ENCODE measurements around the gene KIF3A.
A peak's percentile ranks its signal among the peaks of the same experiment; 100 is the strongest.

Gene KIF3A

DNA sequence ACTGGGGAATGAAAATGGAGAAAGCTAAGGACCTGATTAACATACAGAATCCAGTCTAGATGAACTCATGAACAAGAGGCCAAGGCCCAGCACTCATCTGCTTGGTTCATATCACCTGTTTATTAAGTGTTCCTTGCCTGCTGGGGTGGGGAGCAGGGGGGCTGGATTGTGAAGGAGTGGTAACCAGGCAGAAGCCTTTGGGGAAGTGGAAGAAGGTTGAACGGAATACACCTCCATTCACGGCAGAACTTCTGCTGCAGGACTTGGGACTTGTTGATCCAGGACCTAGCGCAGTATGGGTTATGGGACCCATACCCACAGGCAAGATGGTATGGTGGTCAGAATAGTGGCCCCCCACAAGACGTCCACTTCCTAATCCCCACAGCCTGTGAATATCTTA, 48.5 kb upstream of the KIF3A start:
- TF ChIP-seq ZNF585B (tag by site-specific recombination; IDR thresholded peaks at IDR 0.05) (no peak), ZNF548 (tag by site-specific recombination; IDR thresholded peaks at IDR 0.05) (no peak), SCRT2 (tag by site-specific recombination; IDR thresholded peaks at IDR 0.05) (peak; percentile 53; the same call in 1 of the 2 replicates)
- no peak overlapping the region for H3K27ac ChIP-seq (ENCODE audit: extremely low read depth, low read depth, low read length)
- H3K36me3 ChIP-seq (ENCODE audit: control insufficient read depth in 2 of 2, insufficient read depth in 1 of 2, low read length in 2 of 2), result no peaks in the 10 kb centered on the region
- no peaks in the 10 kb centered on the region for H3K9me3 ChIP-seq (ENCODE audit: control insufficient read depth, insufficient read depth, low read depth, low read length)
- H3K4me3 ChIP-seq (ENCODE audit: low read depth, low read length), result no peak overlapping the region
- no peaks in the 10 kb centered on the region for H3K4me1 ChIP-seq (ENCODE audit: control insufficient read depth, insufficient read depth, low read length)
- ChIA-PET POLR2A (no interaction called here), CTCF (interaction anchor here (1.0 kb wide), 1 partner anchor 32 kb away, joined by 3 read pairs; no protein-coding TSS in a partner anchor)

DNA sequence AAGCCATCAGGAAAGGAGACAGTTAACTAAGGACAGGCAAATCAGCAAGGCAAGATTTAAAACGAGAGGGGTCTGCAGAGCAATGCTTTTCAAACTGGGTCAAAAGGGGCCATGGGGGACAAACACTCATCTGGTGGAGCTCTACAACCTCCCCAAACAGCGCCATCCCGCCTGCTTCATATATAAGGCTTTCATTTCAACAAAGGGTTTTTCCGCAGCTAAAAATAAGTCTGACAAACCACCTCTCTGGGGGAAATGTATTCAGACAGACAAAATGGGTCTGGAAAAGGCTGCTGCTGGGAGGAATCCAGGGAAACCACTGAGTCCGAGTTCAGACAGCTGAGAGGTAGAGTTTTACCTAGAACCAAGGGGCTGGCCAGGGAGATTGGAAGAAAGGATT, 48.0 kb upstream of the KIF3A start:
- Histone ChIP-seq H3K4me1 (ENCODE audit: control insufficient read depth, insufficient read depth, low read length) (no peaks in the 10 kb centered on the region), H3K4me3 (ENCODE audit: low read depth, low read length) (no peak overlapping the region), H3K9me3 (ENCODE audit: control insufficient read depth, insufficient read depth, low read depth, low read length) (no peaks in the 10 kb centered on the region), H3K36me3 (ENCODE audit: control insufficient read depth in 2 of 2, insufficient read depth in 1 of 2, low read length in 2 of 2) (no peaks in the 10 kb centered on the region), H3K27ac (ENCODE audit: extremely low read depth, low read depth, low read length) (no peak overlapping the region)
- ChIA-PET CTCF (interaction anchor here (1.0 kb wide), 1 partner anchor 31 kb away, joined by 3 read pairs; no protein-coding TSS in a partner anchor), POLR2A (no interaction called here)
- TF ChIP-seq, protein P1, sequence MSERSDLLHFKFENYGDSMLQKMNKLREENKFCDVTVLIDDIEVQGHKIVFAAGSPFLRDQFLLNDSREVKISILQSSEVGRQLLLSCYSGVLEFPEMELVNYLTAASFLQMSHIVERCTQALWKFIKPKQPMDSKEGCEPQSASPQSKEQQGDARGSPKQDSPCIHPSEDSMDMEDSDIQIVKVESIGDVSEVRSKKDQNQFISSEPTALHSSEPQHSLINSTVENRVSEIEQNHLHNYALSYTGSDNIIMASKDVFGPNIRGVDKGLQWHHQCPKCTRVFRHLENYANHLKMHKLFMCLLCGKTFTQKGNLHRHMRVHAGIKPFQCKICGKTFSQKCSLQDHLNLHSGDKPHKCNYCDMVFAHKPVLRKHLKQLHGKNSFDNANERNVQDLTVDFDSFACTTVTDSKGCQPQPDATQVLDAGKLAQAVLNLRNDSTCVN (tag by site-specific recombination; optimal IDR thresholded peaks at IDR 0.05), result no peak
- TF ChIP-seq HOXC10 (CRISPR knock-in tag; IDR thresholded peaks at IDR 0.05) (no peak), ZNF169 (tag by site-specific recombination; IDR thresholded peaks at IDR 0.05) (no peak), ZBTB48 (tag by site-specific recombination; IDR thresholded peaks at IDR 0.05) (no peak), ZBTB7A (tag by site-specific recombination; IDR thresholded peaks at IDR 0.05; ENCODE audit: low read depth) (no peak), ZNF585B (tag by site-specific recombination; IDR thresholded peaks at IDR 0.05) (no peak), ZNF155 (tag by site-specific recombination; IDR thresholded peaks at IDR 0.05) (no peak)

GRCh38 chr5:132782101-132782500, 44.8 kb upstream of the KIF3A start:
- no peak overlapping the region for H3K4me3 ChIP-seq (ENCODE audit: low read depth, low read length)
- 0 out of 2 replicates have a peak, but pooled peaks have one; percentile 53 for TF ChIP-seq ZNF157 (tag by site-specific recombination; IDR thresholded peaks at IDR 0.05)
- no peak for TF ChIP-seq ZNF549 (tag by site-specific recombination; IDR thresholded peaks at IDR 0.05)
- no peak for TF ChIP-seq HOXC10 (CRISPR knock-in tag; IDR thresholded peaks at IDR 0.05)
- TF ChIP-seq ZNF248 (tag by site-specific recombination; IDR thresholded peaks at IDR 0.05), result no peak
- no peak for TF ChIP-seq ZNF239 (tag by site-specific recombination; IDR thresholded peaks at IDR 0.05)
- TF ChIP-seq ZNF112 (tag by site-specific recombination; IDR thresholded peaks at IDR 0.05), result no peak
- POLR2A ChIA-PET, result interaction anchor here (1.0 kb wide), 1 partner anchor 44 kb away, joined by 3 read pairs; the partner anchor contains the start of gene KIF3A
- no peaks in the 10 kb centered on the region for H3K9me3 ChIP-seq (ENCODE audit: control insufficient read depth, insufficient read depth, low read depth, low read length)
- no peaks in the 10 kb centered on the region for H3K36me3 ChIP-seq (ENCODE audit: control insufficient read depth in 2 of 2, insufficient read depth in 1 of 2, low read length in 2 of 2)
- H3K27ac ChIP-seq (ENCODE audit: extremely low read depth, low read depth, low read length), result no peak overlapping the region
- no peaks in the 10 kb centered on the region for H3K4me1 ChIP-seq (ENCODE audit: control insufficient read depth, insufficient read depth, low read length)
- CTCF ChIA-PET, result interaction anchor here (0.7 to 1.1 kb wide), 2 partner anchors 28 to 30 kb away, joined by 3 to 7 read pairs; no protein-coding TSS in a partner anchor

- POLR2A ChIA-PET, result no interaction called here
Measured at GRCh38 chr5:132781029-132781428, 43.7 kb upstream of the KIF3A start.

More at GRCh38 chr5:132781029-132781428, 43.7 kb upstream of the KIF3A start:
- no peaks in the 10 kb centered on the region for H3K9me3 ChIP-seq (ENCODE audit: control insufficient read depth, insufficient read depth, low read depth, low read length)
- H3K27ac ChIP-seq (ENCODE audit: extremely low read depth, low read depth, low read length), result no peak overlapping the region
- H3K36me3 ChIP-seq (ENCODE audit: control insufficient read depth in 2 of 2, insufficient read depth in 1 of 2, low read length in 2 of 2), result no peaks in the 10 kb centered on the region
- no peaks in the 10 kb centered on the region for H3K4me1 ChIP-seq (ENCODE audit: control insufficient read depth, insufficient read depth, low read length)
- CTCF ChIA-PET, result interaction anchor here (1.0 kb wide), 1 partner anchor 26 kb away, joined by 3 read pairs; no protein-coding TSS in a partner anchor
- H3K4me3 ChIP-seq (ENCODE audit: low read depth, low read length), result no peak overlapping the region
- no peak for TF ChIP-seq ZNF114 (tag by site-specific recombination; IDR thresholded peaks at IDR 0.05)
- no peak for TF ChIP-seq ZNF692 (tag by site-specific recombination; IDR thresholded peaks at IDR 0.05)
- no peak for TF ChIP-seq ZFP3 (tag by site-specific recombination; IDR thresholded peaks at IDR 0.05; ENCODE audit: low read depth)
- TF ChIP-seq SCRT1 (tag by site-specific recombination; IDR thresholded peaks at IDR 0.05; ENCODE audit: borderline replicate concordance), result no peak
- TF ChIP-seq ZEB2 (tag by site-specific recombination; IDR thresholded peaks at IDR 0.05), result no peak
- TF ChIP-seq ZNF404 (tag by site-specific recombination; IDR thresholded peaks at IDR 0.05), result no peak

Measured in HEK293 (cell line).